HepG2 (cell line): ENCODE data around the gene DAAM1. TPM values are rescaled to one million over a fixed set of nuclear protein-coding genes. Genes with fewer than 3 reads are reported as not detected.

Source experiments
- EEA1 ChIP-seq: sonication (generic); formaldehyde crosslinking; IDR thresholded peaks from 2 replicates; pipeline ENCODE4 v1.5.1; 2020; ENCODE audit warnings: mild to moderate bottlenecking, missing genetic modification reagents, borderline replicate concordance
- MED13 ChIP-seq: sonication (generic); formaldehyde crosslinking; IDR thresholded peaks from 2 replicates; pipeline ENCODE4 v1.5.0; 2020; ENCODE audit warnings: missing genetic modification reagents
- PRPF4 ChIP-seq: fragments of 200-400 bp; formaldehyde crosslinking; IDR thresholded peaks from 2 replicates; pipeline ENCODE4 v1.6.1; 2016; ENCODE audit warnings: low read length, low read depth; ENCODE audit not compliant: poor library complexity, severe bottlenecking
- polyA plus RNA-seq, 8 experiments: library from polyadenylated mRNA; depleted of rRNA in 3 of 8; stranded (reverse) in 7 of 8; unstranded in 1 of 8; fragments of >200 nt; fragmentation: Illumina TruSeq in 4 of 8; extraction: Trizol in 4 of 8; gene quantifications; 2 replicates each; pipeline versions ENCODE4 v1.2.1 to v1.2.3, GENCODE V29; 2011 to 2016; ENCODE audit warnings: low read depth in 4 of 8, missing spikeins in 1 of 8, mixed read lengths in 1 of 8; ENCODE audit not compliant: insufficient read depth in 1 of 8
- total RNA-seq, 5 experiments: library from RNA; depleted of rRNA; stranded (reverse); fragments of >200 nt; fragmentation: Illumina TruSeq; extraction: Trizol; gene quantifications; 2 replicates each; pipeline ENCODE4 v1.2.3, GENCODE V29; 2016; ENCODE audit warnings: low read depth in 1 of 5
- TF ChIP-seq, protein P1 (sequence below): sonication (generic); formaldehyde crosslinking; conservative IDR thresholded peaks from 2 replicates; pipeline ENCODE4 v1.4.0; 2020; ENCODE audit warnings: mild to moderate bottlenecking, missing genetic modification reagents, moderate library complexity
- TF ChIP-seq, protein P2 (sequence below): sonication (generic); formaldehyde crosslinking; IDR thresholded peaks from 2 replicates; pipeline ENCODE4 v1.4.0; 2020; ENCODE audit warnings: low read depth, missing genetic modification reagents
- TF ChIP-seq, protein P3 (sequence below): sonication (generic); formaldehyde crosslinking; IDR thresholded peaks from 2 replicates; pipeline ENCODE4 v1.5.0; 2020; ENCODE audit warnings: mild to moderate bottlenecking, missing genetic modification reagents, moderate library complexity
- TF ChIP-seq, protein P4 (sequence below): sonication (generic); formaldehyde crosslinking; IDR thresholded peaks from 2 replicates; pipeline ENCODE4 v1.4.0; 2020; ENCODE audit warnings: missing genetic modification reagents

Gene DAAM1
- total and polyA plus RNA-seq, 2 of the 13 experiments (the other 11 are each of a cell fraction or from before 2014, with no cell fraction given), result 10.9 to 24.5 TPM

DNA sequence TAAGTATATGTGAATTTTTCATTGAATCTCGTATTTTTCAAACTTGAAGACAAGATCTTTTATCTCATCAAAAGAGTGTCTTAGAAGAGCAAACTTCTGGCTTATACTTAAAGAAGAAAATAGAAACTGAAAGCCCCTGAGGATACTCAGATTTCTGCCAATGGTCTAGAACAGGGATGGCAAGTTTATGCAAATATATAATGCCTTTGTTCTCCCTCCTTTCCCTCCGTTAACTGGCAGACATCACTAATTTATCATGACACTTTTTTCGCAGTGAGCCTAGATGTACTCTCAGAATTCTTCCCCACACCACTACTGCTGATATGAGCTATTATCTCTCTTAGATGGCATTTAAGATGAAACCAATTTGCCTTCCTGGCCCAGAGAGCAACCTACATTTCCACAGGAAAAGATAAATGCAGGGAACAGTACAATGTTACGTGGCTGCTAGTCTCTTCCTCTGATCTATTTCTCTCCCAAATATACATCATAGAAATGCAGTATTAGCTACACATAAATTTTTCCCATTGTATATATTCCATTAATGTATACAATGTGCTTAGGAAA lies 40.0 kb upstream of the DAAM1 start (continued):
- TF ChIP-seq, protein P1, sequence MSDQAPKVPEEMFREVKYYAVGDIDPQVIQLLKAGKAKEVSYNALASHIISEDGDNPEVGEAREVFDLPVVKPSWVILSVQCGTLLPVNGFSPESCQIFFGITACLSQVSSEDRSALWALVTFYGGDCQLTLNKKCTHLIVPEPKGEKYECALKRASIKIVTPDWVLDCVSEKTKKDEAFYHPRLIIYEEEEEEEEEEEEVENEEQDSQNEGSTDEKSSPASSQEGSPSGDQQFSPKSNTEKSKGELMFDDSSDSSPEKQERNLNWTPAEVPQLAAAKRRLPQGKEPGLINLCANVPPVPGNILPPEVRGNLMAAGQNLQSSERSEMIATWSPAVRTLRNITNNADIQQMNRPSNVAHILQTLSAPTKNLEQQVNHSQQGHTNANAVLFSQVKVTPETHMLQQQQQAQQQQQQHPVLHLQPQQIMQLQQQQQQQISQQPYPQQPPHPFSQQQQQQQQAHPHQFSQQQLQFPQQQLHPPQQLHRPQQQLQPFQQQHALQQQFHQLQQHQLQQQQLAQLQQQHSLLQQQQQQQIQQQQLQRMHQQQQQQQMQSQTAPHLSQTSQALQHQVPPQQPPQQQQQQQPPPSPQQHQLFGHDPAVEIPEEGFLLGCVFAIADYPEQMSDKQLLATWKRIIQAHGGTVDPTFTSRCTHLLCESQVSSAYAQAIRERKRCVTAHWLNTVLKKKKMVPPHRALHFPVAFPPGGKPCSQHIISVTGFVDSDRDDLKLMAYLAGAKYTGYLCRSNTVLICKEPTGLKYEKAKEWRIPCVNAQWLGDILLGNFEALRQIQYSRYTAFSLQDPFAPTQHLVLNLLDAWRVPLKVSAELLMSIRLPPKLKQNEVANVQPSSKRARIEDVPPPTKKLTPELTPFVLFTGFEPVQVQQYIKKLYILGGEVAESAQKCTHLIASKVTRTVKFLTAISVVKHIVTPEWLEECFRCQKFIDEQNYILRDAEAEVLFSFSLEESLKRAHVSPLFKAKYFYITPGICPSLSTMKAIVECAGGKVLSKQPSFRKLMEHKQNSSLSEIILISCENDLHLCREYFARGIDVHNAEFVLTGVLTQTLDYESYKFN, result no peak
- TF ChIP-seq, protein P2, sequence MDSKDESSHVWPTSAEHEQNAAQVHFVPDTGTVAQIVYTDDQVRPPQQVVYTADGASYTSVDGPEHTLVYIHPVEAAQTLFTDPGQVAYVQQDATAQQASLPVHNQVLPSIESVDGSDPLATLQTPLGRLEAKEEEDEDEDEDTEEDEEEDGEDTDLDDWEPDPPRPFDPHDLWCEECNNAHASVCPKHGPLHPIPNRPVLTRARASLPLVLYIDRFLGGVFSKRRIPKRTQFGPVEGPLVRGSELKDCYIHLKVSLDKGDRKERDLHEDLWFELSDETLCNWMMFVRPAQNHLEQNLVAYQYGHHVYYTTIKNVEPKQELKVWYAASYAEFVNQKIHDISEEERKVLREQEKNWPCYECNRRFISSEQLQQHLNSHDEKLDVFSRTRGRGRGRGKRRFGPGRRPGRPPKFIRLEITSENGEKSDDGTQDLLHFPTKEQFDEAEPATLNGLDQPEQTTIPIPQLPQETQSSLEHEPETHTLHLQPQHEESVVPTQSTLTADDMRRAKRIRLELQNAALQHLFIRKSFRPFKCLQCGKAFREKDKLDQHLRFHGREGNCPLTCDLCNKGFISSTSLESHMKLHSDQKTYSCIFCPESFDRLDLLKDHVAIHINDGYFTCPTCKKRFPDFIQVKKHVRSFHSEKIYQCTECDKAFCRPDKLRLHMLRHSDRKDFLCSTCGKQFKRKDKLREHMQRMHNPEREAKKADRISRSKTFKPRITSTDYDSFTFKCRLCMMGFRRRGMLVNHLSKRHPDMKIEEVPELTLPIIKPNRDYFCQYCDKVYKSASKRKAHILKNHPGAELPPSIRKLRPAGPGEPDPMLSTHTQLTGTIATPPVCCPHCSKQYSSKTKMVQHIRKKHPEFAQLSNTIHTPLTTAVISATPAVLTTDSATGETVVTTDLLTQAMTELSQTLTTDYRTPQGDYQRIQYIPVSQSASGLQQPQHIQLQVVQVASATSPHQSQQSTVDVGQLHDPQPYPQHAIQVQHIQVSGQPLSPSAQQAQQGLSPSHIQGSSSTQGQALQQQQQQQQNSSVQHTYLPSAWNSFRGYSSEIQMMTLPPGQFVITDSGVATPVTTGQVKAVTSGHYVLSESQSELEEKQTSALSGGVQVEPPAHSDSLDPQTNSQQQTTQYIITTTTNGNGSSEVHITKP (CRISPR knock-in tag), result no peak
- TF ChIP-seq, protein P3, sequence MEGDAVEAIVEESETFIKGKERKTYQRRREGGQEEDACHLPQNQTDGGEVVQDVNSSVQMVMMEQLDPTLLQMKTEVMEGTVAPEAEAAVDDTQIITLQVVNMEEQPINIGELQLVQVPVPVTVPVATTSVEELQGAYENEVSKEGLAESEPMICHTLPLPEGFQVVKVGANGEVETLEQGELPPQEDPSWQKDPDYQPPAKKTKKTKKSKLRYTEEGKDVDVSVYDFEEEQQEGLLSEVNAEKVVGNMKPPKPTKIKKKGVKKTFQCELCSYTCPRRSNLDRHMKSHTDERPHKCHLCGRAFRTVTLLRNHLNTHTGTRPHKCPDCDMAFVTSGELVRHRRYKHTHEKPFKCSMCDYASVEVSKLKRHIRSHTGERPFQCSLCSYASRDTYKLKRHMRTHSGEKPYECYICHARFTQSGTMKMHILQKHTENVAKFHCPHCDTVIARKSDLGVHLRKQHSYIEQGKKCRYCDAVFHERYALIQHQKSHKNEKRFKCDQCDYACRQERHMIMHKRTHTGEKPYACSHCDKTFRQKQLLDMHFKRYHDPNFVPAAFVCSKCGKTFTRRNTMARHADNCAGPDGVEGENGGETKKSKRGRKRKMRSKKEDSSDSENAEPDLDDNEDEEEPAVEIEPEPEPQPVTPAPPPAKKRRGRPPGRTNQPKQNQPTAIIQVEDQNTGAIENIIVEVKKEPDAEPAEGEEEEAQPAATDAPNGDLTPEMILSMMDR (CRISPR knock-in tag), result no peak
- TF ChIP-seq MED13 (no peak), PRPF4 (no peak), EEA1 (CRISPR knock-in tag) (no peak)
- TF ChIP-seq, protein P4, sequence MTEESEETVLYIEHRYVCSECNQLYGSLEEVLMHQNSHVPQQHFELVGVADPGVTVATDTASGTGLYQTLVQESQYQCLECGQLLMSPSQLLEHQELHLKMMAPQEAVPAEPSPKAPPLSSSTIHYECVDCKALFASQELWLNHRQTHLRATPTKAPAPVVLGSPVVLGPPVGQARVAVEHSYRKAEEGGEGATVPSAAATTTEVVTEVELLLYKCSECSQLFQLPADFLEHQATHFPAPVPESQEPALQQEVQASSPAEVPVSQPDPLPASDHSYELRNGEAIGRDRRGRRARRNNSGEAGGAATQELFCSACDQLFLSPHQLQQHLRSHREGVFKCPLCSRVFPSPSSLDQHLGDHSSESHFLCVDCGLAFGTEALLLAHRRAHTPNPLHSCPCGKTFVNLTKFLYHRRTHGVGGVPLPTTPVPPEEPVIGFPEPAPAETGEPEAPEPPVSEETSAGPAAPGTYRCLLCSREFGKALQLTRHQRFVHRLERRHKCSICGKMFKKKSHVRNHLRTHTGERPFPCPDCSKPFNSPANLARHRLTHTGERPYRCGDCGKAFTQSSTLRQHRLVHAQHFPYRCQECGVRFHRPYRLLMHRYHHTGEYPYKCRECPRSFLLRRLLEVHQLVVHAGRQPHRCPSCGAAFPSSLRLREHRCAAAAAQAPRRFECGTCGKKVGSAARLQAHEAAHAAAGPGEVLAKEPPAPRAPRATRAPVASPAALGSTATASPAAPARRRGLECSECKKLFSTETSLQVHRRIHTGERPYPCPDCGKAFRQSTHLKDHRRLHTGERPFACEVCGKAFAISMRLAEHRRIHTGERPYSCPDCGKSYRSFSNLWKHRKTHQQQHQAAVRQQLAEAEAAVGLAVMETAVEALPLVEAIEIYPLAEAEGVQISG, result no peak
- TF ChIP-seq, all 625 proteins: peak for 0
